ENCODE measurements around the gene PSG1.
"Not testable (repeated sequence)": the region's sequence is repeated elsewhere in the genome, so short reads cannot be mapped to it uniquely, and the experiment has no call there.

PSG1 gene

GRCh38 chr19:42880621-42881020 lies 1.1 kb upstream of the PSG1 start:
- not testable (repeated sequence) for DNase-seq

GRCh38 chr19:42876596-42876995 lies 2.9 kb downstream of the PSG1 start:
- not testable (repeated sequence) for DNase-seq

GRCh38 chr19:42875881-42876280 lies 3.6 kb downstream of the PSG1 start:
- DNase-seq, result not testable (repeated sequence)

GRCh38 chr19:42874901-42875813 lies 4.4 kb downstream of the PSG1 start:
- DNase-seq, result not testable (repeated sequence)

GRCh38 chr19:42874136-42874535 lies 5.4 kb downstream of the PSG1 start:
- DNase-seq, result not testable (repeated sequence)

GRCh38 chr19:42872608-42873007 lies 6.9 kb downstream of the PSG1 start:
- no peak for DNase-seq

GRCh38 chr19:42857544-42857867 lies 22.0 kb downstream of the PSG1 start:
- DNase-seq, result no peak

GRCh38 chr19:42856866-42857543 lies 22.5 kb downstream of the PSG1 start:
- not testable (repeated sequence) for DNase-seq

GRCh38 chr19:42854745-42855144 lies 24.8 kb downstream of the PSG1 start:
- DNase-seq, result not testable (repeated sequence)

- not testable (repeated sequence) for DNase-seq
These were observed 26.3 kb downstream of the PSG1 start for GRCh38 chr19:42853231-42853630.

- DNase-seq, result not testable (repeated sequence)
These were observed 26.7 kb downstream of the PSG1 start for GRCh38 chr19:42852821-42853220.

GRCh38 chr19:42851718-42852280 lies 27.7 kb downstream of the PSG1 start:
- not testable (repeated sequence) for DNase-seq

GRCh38 chr19:42850981-42851717 lies 28.4 kb downstream of the PSG1 start:
- no peak for DNase-seq

GRCh38 chr19:42846597-42846996 lies 32.9 kb downstream of the PSG1 start:
- DNase-seq, result no peak

- not testable (repeated sequence) for DNase-seq
These were observed 35.9 kb downstream of the PSG1 start for GRCh38 chr19:42843631-42844030.

GRCh38 chr19:42832746-42833442 lies 46.6 kb downstream of the PSG1 start:
- not testable (repeated sequence) for DNase-seq

GRCh38 chr19:42832023-42832680 lies 47.4 kb downstream of the PSG1 start:
- DNase-seq, result not testable (repeated sequence)

GRCh38 chr19:42831221-42832019 lies 48.1 kb downstream of the PSG1 start:
- no peak for DNase-seq

GRCh38 chr19:42821306-42821977 lies 58.1 kb downstream of the PSG1 start:
- not testable (repeated sequence) for DNase-seq

GRCh38 chr19:42819960-42820650 lies 59.4 kb downstream of the PSG1 start:
- not testable (repeated sequence) for DNase-seq
